ENCODE results near the gene TLR2. TPM values are rescaled to one million over a fixed set of nuclear protein-coding genes. Genes with fewer than 3 reads are reported as not detected.

Gene TLR2
- total and polyA plus RNA-seq, 2 donors (not counting 3 experiments of a cell fraction or from before 2014, with no cell fraction given) = 0.29 to 1.4 TPM

DNA sequence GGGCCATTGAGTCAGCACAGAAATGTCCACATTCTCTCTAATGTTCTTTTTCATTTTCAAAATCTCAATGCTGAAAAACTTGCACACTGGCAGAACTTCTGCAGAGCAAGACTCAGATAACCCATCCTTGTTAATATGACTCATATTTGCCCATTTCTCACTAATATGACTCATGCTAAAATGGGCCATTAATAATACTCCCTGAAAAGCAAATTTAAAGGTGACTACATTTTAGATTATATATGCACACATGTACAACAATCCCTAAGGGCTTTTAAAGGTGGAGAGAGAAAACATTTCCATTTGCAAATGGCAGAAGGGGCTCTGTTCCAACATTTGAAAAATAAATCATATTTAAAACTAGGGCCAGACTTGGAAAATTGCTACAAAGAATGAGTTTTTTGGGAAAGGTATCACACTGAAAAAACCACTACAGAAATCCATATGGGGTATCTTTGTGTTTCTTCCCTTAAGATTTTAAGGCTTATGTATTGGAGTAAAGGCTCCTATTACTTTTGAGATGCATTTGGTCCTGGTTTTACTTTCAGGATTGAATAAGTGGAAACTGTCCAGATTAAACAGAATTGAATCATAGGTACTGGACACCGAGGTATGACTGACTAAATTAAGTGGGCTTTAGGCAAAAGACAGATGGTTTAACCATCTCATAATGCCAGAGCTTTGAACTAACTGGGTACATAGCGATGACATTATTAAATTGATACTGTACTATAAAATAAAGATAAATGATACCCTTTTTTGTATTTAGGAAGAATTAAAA is 30.0 kb downstream of the TLR2 start:
- dilution Hi-C loops (cut with MboI; ENCODE audit: extremely low pct_ligation_motif_present, low sequenced_read_pairs) (no loop called here), intact Hi-C loops (cut with micrococcal nuclease) (no loop called here)
- Histone ChIP-seq H3K4me1 (ENCODE audit: control insufficient read depth, extremely low read depth, insufficient read depth, low read length) (no peaks in the 10 kb centered on the region), H3K36me3 (ENCODE audit: control insufficient read depth in 2 of 2, extremely low read depth in 1 of 2, insufficient read depth in 2 of 2, low read length in 2 of 2) (no peaks in the 10 kb centered on the region), H3K9me3 (replicated peaks; ENCODE audit: control insufficient read depth, insufficient read depth, low read length) (no peaks in the 10 kb centered on the region), H3K27ac (ENCODE audit: insufficient read depth, low read depth, low read length) (no peak overlapping the region), H3K4me3 (replicated peaks in 1 of 3; ENCODE audit: insufficient read depth in 1 of 3, low read depth in 1 of 3, low read length in 3 of 3) (no peak overlapping the region), H3K9me1 (replicated peaks; ENCODE audit: control insufficient read depth, extremely low read depth, insufficient read depth, low read length) (no peaks in the 10 kb centered on the region), H3K9ac (replicated peaks; ENCODE audit: extremely low read depth, insufficient read depth, low read length) (no peak overlapping the region), H3K4me2 (ENCODE audit: insufficient read depth, low read length) (no peak overlapping the region), H3K27me3 (ENCODE audit: control insufficient read depth in 2 of 2, insufficient read depth in 2 of 2, low read length in 2 of 2) (peaks cover 3 to 7% of the 10 kb centered on the region in 2 experiments), H2AFZ (ENCODE audit: low read depth, low read length) (no peak overlapping the region), H3K79me2 (ENCODE audit: control insufficient read depth, insufficient read depth, low read length) (no peaks in the 10 kb centered on the region), H4K20me1 (replicated peaks; ENCODE audit: control insufficient read depth, extremely low read depth, insufficient read depth, low read length) (no peaks in the 10 kb centered on the region)
- TF ChIP-seq FOS (IDR thresholded peaks at IDR 0.05; ENCODE audit: borderline replicate concordance, insufficient read depth, low read length) = peak; percentile 57
- TF ChIP-seq JUN (IDR thresholded peaks at IDR 0.05; ENCODE audit: borderline replicate concordance, insufficient read depth, insufficient read length, low read depth) = peak; percentile 46
- TF ChIP-seq, protein P1, sequence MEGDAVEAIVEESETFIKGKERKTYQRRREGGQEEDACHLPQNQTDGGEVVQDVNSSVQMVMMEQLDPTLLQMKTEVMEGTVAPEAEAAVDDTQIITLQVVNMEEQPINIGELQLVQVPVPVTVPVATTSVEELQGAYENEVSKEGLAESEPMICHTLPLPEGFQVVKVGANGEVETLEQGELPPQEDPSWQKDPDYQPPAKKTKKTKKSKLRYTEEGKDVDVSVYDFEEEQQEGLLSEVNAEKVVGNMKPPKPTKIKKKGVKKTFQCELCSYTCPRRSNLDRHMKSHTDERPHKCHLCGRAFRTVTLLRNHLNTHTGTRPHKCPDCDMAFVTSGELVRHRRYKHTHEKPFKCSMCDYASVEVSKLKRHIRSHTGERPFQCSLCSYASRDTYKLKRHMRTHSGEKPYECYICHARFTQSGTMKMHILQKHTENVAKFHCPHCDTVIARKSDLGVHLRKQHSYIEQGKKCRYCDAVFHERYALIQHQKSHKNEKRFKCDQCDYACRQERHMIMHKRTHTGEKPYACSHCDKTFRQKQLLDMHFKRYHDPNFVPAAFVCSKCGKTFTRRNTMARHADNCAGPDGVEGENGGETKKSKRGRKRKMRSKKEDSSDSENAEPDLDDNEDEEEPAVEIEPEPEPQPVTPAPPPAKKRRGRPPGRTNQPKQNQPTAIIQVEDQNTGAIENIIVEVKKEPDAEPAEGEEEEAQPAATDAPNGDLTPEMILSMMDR (IDR thresholded peaks at IDR 0.05; ENCODE audit: extremely low read depth in 1 of 2, insufficient read depth in 1 of 2, low read depth in 1 of 2, low read length in 2 of 2) = no peak
- POLR2A ChIA-PET = no interaction called here
- no peak for FAIRE-seq
- CTCF ChIA-PET = no interaction called here
- no peak for DNase-seq (ENCODE audit: low read depth, low spot score)
- BruUV-seq (replicated peaks) = no TSS peak

DNA sequence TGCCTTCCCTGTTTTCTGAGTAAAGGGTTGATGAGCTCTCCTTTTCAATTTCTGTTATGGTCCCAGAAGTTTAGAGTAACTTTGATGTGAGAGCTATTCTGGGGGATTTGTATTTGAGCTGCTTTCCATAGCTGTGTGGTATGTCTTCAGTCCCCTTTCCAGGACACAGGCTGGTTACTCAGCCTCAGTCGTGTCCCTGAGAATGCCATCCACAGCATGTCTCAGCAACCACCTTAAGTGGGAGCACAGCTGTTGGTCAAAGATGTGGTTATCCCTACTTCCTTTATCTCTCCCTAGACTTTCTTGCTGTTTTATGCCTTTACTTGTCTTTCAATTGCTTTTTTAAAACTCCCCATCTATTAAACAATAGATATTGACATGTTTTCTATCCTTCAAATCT is 38.0 kb downstream of the TLR2 start:
- no peaks in the 10 kb centered on the region for H4K20me1 ChIP-seq (replicated peaks; ENCODE audit: control insufficient read depth, extremely low read depth, insufficient read depth, low read length)
- dilution Hi-C loops (cut with MboI; ENCODE audit: extremely low pct_ligation_motif_present, low sequenced_read_pairs) (no loop called here), intact Hi-C loops (cut with micrococcal nuclease) (no loop called here)
- no peaks in the 10 kb centered on the region for H3K36me3 ChIP-seq (ENCODE audit: control insufficient read depth in 2 of 2, extremely low read depth in 1 of 2, insufficient read depth in 2 of 2, low read length in 2 of 2)
- no peak overlapping the region for H3K9ac ChIP-seq (replicated peaks; ENCODE audit: extremely low read depth, insufficient read depth, low read length)
- H3K4me1 ChIP-seq (ENCODE audit: control insufficient read depth, extremely low read depth, insufficient read depth, low read length) = no peaks in the 10 kb centered on the region
- H3K27me3 ChIP-seq (ENCODE audit: control insufficient read depth in 2 of 2, insufficient read depth in 2 of 2, low read length in 2 of 2) = peaks cover 0 to 3% of the 10 kb centered on the region in 2 experiments
- TF ChIP-seq, protein P1 (IDR thresholded peaks at IDR 0.05; ENCODE audit: extremely low read depth in 1 of 2, insufficient read depth in 1 of 2, low read depth in 1 of 2, low read length in 2 of 2) = no peak
- TF ChIP-seq POLR2A (IDR thresholded peaks at IDR 0.05; ENCODE audit: low read depth, low read length) (no peak), FOS (IDR thresholded peaks at IDR 0.05; ENCODE audit: borderline replicate concordance, insufficient read depth, low read length) (no peak), GATA2 (IDR thresholded peaks at IDR 0.05; ENCODE audit: insufficient read depth, insufficient read length, low read depth, low read length) (no peak), EZH2 (IDR thresholded peaks at IDR 0.05; ENCODE audit: borderline replicate concordance, low read depth, low read length, severe bottlenecking) (no peak), JUN (IDR thresholded peaks at IDR 0.05; ENCODE audit: borderline replicate concordance, insufficient read depth, insufficient read length, low read depth) (no peak), POLR2AphosphoS5 (IDR thresholded peaks at IDR 0.05; ENCODE audit: insufficient read depth, low read depth, low read length) (no peak), MAX (IDR thresholded peaks at IDR 0.05; ENCODE audit: insufficient read depth, insufficient read length) (no peak)
- H2AFZ ChIP-seq (ENCODE audit: low read depth, low read length) = no peak overlapping the region
- no peaks in the 10 kb centered on the region for H3K9me1 ChIP-seq (replicated peaks; ENCODE audit: control insufficient read depth, extremely low read depth, insufficient read depth, low read length)
- no peak overlapping the region for H3K4me3 ChIP-seq (replicated peaks in 1 of 3; ENCODE audit: insufficient read depth in 1 of 3, low read depth in 1 of 3, low read length in 3 of 3)
- ChIA-PET CTCF (interaction anchor here (1.3 kb wide), 1 partner anchor 28 kb away, joined by 4 read pairs; no protein-coding TSS in a partner anchor), POLR2A (no interaction called here)
- H3K9me3 ChIP-seq (replicated peaks; ENCODE audit: control insufficient read depth, insufficient read depth, low read length) = no peaks in the 10 kb centered on the region
- FAIRE-seq = no peak
- H3K79me2 ChIP-seq (ENCODE audit: control insufficient read depth, insufficient read depth, low read length) = no peaks in the 10 kb centered on the region
- no peak overlapping the region for H3K4me2 ChIP-seq (ENCODE audit: insufficient read depth, low read length)
- H3K27ac ChIP-seq (ENCODE audit: insufficient read depth, low read depth, low read length) = no peak overlapping the region
- no peak for DNase-seq (ENCODE audit: low read depth, low spot score)
- BruUV-seq (replicated peaks) = no TSS peak
